NCI-H446 treated with DMSO at 0.1 percent for 48 hours (cell line): Measurements from ENCODE around the gene LIMK1.
"Not testable (repeated sequence)": the region's sequence is repeated elsewhere in the genome, so short reads cannot be mapped to it uniquely, and the experiment has no call there.

Experiments used
- DNase-seq: peaks from one replicate; lab custom pipeline; 2025; lab: John Stamatoyannopoulos, UW

The LIMK1 gene

DNA sequence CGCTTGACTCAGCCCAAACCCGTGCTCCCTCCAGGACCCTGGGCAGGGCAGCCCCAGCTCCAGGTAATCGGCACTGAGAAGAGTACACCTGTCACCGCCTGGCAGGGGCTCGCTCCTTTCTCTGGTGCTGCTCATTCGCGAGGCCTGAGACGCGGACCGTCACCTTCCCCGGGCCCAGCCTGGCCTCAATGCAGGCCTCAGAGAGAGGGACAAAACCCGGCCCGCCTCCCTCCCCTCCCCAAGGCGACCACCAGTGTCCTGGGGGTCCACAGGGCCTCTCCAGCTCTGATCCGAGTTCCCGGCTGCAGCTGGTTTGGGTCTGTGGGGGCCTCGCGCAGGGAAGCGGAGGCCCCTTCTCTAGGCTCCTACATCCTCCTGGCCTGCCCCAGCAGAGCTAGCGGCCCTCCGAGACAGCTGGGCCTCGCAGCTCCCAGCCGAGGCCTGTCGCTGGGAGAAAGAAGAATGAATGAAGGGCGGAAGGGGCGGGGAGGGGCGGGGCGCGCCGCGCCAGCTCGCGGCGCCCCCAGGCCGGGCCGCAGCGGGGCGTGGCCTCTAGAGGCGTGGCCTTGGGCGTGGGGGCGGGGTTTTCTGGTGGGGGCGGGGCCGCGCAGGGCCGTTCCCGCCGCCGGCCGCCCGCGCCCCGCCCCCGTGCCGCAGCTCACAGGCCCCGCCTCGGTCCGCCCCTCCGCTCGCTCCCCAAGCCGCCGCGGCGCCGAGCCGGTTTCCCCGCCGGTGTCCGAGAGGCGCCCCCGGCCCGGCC lies at the start of gene LIMK1:
LIMK1 (plus strand) TSS at position 688 of the 760 bp plus-strand sequence. CDS start 187 bp downstream, outside the sequence.
- DNase-seq, result peak; percentile 25

DNA sequence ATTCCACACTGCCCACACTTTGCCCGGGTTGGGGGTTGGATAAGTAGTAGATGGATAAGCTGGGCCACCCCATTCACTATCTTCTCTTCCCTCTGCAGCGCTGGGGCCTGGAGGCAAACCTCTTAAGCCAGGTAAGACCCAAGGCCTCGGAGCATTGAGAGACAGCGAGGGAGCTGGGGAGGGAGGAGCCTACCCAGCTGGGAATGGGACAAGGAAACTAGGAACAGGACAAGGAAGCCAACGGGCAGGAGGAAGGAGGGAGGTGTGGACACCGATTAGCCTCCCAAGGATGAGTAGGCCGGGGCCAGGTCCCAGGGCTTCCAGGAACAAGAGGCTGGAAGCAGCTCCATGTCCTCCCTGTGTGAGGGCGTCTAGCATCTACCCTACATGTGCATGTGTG lies 46.0 kb upstream of the LIMK1 start:
- no peak for DNase-seq

DNA sequence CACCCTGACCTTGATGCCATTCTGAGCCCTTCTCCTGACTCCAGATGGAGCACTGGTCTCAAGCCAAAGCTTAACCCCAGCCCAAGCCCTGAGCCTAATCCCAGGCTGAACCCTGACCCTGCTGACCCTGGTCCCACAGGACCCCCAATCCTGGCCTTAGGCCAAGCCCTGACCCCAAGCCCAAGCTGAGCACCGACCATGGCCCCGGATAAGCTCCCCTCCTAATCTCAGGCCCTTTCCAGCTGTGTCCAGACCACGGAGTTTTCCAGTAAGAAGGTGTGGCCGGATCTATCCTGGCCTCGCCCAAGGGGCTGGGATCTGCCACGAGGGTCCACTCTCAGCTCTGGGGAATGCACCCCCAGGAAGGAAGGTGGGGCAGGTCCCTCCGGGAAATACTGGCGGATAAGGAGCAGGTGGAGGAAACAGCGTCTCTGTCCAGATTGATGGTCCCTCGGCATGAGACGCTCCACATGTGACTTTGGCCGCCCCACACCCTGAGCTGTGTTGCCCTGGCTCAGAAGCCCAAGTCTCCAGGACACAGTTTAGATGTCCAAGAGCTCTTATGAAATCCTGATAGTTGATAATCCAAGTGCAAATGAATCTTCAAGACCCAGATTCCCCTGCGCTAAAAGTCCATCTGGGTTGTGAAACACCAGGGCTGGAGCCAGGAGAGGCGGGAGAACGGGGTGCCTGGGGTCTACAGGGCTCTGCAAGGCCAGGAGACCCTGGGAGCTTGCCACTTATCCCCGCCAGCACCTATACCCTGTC lies 45.2 kb upstream of the LIMK1 start:
- no peak for DNase-seq

DNA sequence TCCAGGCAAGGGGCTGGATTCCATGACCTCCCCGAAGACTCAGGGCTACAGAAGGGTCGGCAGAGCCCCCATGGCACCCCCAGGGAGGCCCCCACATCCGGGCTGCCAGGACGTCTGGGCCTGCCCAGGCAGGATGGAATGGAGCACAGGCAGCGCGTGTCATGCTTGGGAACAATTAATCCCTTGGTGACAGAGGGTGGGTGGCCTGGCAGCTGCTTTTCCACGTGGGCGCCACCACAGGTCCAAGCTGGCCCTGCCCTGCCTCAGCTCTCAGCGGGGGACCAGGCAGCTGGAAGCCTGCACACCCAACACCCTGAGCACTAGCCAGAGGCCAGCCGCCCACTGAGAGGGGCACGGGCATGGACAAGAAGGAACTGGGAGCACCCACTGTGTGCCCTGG lies 44.3 kb upstream of the LIMK1 start:
- no peak for DNase-seq

DNA sequence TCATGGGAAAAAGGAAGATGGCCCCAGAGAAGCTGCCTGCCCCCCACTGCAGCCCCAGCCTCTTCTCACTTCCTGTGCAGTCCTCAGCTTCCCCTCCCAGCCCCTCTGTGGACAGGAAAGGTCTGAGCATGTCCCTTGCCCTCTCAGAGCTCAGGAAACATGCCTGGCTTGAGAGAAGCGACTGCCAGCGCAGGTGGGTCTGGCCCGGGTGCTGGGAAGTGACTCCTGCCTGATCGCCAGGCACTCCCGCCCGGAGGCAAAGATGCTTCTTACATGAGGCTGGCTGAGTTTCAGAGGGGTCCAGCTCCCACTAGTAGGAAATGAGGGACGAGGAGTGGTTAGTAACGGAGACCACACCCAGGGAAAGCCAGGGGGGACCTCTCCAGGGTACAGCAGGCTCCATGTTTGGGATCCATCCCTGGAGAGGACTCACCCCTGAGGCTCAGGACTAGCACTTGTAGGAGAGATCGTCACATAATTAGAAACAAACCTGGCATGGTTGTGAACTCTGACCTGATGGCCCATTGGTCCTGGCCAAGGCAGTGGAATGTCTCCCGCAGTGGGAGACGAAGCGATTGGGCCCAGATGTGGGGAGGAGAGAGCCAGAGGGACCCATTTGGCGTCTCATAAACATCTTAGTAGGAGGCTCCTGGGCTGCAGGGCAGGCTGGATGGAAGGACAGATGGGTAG lies 43.4 kb upstream of the LIMK1 start:
- DNase-seq, result no peak

DNA sequence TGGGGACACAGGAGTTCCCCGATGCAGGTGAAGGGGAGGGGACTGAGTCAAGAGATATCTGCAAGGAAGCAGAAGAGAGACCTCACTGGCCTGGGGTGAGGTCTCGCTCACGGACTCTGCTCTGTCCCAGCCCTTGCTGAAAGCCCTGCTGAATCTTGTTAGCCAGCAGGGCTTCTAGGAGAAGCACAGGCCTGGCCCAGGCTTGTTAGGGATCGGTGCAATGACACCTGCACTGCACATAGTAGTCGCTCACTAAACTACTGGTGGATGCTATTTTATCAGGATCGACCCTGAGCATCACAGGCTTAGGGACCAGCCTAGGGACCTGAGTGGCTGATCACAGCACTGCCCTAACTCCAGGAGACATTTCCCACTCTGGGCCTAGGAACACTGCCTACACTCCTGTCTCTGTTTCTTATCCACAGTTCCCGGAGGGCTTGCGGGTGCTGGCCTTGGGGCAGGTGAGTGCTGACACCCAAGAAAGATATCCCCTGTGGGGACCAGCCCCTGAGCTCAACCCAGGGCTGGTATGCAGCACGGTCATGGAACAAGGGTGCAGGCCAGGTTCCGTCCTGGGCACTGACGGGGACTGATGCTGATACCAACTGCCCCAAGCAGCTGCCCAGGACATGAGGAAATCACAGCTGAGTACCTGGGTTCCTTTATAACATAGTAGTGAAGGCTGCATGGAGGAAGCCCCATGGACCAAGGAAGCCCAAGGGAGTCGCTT lies 42.6 kb upstream of the LIMK1 start:
- DNase-seq, result no peak

DNA sequence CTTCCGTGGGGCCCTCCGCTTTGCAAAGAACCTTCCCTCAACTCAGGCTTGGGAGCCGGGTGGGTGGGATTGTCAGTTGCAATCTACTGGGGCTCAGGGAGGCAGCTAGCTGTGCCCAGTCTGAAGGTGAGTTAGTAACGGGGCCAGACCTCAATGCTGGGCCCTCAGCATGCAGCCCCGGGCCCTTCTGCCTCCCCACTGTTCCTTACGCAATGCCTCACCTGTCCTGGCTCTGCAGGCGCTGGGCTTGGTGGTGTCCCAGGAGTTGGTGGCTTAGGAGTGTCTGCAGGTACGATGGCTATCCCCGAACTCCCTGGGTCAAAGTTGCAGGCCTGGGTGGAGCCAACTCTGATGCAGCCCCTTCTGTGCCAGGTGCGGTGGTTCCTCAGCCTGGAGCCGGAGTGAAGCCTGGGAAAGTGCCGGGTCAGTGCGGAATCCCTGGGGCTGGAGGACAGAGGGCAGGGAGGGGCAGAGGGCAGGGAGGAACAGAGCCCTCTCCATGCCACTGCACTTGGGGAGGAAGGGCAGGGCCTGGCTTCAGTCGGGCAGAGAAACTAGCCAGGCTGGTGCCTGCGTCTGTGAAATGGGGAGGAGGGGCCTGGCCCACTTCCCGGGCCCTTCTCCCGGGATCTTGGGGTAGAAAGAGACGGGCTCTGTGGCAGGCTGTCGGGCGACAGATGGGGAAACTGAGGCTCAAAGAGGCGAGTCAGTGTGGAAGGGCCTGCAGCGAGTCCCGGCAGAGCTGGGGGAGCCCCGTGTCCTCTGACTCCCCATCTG lies 40.7 kb upstream of the LIMK1 start:
- no peak for DNase-seq

DNA sequence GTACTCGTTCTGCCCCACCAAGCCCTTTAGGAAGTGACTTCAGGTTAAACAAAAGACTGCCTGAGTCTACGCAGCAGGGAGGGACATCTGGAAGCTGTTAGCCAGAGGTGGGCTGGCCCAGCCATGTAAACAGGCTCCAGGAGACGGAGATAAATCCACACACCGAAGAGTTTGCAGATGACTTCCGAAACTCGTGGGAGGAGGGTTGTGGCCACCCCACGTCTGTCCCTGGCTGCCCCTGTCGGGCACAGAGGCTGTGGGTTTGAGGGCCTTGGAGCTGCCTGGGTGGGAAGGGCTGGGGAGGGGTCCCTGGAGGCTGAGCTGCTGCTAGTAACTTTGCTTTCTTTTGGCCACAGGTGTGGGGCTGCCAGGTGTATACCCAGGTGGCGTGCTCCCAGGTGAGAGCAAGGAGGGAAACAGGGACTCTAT lies 40.1 kb upstream of the LIMK1 start:
- DNase-seq, result no peak

DNA sequence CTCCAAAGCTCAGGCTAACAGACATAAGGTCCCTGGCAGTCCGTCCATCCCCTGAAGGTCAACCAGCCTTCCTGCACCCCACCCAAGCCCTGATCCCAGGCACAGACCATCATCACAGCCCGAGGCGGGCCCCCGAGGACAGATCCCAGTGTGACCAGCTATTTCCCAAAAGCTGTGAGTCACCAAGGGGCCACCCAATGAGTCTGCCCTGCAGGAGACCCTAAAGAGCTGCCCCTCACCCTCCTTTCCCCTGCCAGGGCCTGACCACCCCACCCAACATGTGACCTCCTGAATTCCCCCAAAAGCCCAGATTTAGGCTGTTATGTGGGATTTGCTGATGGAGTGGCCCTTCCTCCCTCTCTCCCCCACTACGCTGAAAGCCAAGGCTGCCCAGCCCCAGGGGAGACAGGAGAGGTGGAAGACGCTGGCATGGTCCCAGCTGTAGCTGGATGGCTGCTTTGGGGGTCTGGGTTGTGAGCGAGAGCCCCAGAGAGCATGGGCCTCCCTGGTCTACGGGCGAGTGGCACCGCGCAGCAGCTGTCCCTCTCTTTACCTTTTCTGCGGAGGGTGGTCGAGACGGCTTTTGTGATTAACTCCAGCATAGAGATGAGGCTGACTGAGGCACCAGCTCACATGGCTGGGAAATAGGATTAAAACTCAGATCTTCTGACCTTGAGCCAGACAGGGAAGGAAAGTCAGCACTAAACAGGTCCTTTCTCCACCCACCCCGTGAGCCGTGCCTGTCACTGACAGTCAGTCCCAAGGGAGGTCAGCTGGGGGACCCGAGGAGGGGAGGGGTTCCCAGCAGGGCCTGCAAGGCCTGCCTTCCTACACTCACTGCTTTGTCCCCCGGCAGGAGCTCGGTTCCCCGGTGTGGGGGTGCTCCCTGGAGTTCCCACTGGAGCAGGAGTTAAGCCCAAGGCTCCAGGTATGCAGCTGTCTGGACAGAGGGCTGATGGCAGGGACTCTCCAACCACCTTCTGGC lies 38.9 kb upstream of the LIMK1 start:
- DNase-seq, result no peak

DNA sequence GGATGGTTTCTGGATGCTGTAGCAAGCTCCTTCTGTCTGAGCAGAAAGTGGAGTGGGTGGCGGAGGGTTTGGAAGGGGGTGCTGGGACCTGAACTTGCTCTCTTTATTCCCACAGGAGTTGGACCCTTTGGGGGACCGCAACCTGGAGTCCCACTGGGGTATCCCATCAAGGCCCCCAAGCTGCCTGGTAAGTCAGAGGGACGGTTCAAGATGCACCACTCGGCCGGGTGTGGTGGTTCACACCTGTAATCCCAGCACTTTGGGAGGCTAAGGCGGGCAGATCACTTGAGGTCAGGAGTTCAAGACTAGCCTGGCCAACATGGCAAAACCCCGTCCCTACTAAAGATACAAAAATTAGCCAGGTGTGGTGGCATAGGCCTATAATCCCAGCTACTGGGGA lies 37.0 kb upstream of the LIMK1 start:
- DNase-seq, result not testable (repeated sequence)

DNA sequence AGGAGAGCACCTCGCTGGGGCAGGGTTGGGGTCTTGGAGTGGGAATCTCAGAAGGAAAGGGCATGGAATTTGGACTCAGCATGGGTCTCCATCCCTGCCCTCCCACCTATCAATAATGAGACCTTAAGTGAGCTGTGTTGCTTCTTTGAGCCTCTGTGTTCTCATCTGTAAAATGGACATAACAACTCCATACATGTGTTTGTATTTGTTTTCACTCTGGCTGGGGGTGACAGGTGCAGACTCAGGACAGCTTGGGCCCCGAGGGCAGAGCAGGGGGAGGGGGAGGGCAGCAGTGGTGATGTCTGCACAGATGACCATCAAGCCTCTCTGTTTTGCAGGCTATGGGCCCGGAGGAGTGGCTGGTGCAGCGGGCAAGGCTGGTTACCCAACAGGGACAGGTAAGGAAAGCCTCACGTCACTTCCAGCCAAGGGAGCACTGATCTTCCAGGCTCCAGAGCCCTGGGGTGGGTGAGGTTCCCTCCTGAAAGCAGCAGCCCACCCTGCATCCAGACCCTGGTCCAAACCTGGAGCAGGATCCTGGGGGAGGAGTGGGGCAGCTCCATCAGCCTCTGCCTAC lies 35.7 kb upstream of the LIMK1 start:
- no peak for DNase-seq

DNA sequence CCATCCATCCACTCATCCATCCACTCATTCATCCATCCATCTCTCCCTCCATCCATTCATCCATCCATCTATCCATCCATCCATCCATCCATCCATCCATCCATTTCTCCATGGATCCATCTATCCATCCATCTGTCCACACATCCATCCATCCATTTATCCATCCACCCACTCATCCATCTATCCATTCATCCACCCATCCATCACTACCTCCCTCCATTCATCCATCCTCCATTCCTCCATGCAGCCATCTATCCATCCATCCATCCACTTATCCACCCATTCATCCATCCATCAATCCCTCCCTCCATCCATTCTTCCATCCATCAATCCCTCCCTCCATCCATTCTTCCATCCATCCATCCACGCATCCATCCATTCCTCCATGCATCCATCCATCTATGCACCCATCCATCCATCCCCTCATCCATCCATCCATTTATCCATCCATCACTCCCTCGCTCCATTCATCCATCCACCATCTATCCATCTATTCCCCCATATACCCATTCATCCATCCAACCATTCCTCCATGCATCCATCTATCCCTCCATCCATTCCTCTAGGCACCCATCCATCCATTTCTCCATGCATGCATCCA lies 34.5 kb upstream of the LIMK1 start:
- DNase-seq, result no peak

DNA sequence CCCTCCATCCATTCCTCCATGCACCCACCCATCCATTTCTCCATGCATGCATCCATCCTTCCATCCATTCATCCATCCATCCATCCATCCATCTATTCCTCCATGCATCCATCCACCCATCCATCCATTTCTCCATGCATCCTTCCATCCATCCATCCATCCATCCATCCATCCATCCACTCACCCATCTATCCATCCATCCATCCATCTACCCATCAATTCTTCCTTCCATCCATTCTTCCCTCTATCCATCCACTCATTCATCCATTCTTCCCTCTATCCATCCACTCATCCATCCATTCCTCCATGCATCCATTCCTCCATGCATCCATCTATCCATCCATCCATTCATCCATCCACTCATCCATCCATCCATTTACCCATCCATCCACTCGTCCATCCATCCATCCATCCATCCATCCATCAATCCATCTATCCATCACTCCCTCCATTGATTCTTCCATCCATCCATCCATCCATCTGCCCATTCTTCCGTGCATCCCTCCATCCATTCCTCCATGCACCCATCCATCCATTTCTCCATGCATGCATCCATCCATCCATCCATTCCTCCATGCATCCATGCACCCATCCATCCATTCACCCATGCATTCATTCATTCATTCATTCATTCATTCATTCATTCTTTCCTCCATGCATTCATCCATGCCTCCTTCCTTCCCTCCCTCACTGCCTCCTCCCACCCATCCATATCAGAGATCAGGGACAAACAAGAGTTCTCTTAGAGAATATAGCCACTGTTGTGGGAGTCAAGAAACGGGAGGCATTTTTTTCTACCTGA lies 33.4 kb upstream of the LIMK1 start:
- DNase-seq, result no peak

DNA sequence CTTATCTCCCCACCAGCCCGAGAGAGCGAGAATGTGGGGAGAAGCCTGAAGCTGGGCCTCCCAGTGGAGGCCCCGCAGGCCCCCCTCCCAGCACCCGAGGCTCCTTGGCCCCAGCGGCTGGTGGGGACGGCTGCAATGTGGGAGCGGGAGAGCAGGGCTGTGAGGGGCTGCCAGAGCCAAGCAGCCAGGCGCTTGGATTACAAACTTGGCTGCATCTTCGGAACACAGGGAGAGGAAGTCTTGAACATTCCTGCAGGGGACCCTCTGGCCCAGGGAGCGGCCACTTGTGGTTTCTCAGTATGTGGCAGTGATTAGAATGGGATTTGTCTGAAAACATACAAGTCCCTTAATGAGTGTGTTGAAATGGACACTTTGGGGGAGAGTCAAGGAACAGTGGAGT lies 32.4 kb upstream of the LIMK1 start:
- no peak for DNase-seq

DNA sequence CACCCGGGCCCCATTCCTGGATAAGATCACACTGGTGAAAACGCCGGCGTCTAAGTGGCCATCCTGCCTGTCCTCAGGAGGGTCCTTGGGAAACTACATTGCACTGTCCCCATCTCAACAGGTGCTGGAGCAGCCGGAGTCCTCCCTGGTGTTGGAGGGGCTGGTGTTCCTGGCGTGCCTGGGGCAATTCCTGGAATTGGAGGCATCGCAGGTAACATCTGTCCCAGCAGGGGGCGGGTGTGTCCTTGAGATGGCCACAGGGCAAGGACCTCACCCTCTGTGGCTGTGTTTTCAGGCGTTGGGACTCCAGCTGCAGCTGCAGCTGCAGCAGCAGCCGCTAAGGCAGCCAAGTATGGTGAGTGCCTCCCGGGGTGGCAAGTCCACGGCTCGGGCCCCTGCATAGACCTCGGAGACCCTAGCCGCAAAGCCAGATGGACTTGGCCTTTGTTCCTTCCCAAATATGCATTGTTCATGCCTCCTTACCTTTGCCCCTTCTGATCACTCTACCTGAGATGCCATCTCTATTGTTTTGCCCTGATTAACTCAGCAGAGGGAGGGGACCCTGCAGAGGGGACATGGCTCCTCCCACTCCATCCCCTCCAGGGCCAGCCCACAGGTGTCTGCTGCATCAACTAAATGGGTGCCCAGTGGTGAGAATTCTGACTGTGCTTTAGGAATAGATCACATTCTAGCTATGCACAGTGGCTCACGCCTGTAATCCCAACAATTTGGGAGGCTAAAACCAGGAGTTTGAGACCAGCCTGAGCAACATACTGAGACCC lies 31.8 kb upstream of the LIMK1 start:
- no peak for DNase-seq

DNA sequence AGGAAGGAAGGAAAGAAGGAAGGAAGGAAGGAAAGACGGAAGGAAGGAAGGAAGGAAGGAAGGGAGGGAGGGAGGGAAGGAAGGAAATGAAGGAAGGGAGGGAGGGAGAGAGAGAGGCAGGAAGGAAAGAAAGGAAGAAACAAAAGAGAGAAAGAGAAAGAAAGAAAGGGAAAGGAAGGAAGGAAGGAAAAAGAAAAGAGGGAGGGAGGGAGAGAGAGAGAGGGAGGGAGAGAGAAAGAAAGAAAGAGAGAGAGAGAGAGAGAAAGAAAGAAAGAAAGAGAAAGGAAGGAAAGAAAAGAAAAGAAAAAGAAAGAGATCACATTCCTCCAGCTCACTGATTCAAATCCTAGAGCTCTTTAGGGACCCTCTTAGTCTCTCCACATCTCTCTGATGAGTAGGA lies 31.0 kb upstream of the LIMK1 start:
- DNase-seq, result no peak

DNA sequence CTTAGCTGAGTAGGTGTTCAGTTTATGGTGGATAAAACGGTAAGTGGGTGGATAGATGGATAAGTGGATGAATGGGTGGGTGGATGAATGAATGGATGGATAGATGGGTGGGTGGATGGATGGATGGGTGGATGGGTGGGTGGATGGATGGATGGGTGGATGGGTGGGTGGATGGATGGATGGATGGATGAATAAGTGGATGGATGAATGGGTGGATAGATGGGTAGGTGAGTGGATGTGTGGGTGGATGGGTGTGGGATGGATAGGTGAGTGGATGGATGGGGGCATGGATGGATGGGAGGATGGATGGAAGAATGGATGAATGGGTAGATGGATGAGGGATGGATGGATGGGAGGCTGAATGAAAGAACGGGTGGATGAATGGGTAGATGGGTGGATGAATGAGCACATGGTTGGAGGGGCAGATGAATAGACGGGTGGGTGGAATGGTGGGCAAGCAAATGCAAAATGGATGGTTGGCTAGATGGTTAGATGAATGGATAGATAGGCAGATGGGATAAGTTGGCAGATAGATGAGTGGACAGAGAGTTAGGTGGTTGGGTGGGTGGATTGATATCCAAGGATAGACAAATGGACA lies 29.9 kb upstream of the LIMK1 start:
- DNase-seq, result no peak
